Stimulated activated CD8-positive, alpha-beta memory T cell treated with anti-CD3 and anti-CD28 coated beads, Interleukin-7, amount 100 ng/mL, for 4 hours (primary cell): Measurements from ENCODE around the gene RPL21.
A peak's percentile ranks its signal among the peaks of the same experiment; 100 is the strongest.
"Not testable (repeated sequence)": the region's sequence is repeated elsewhere in the genome, so short reads cannot be mapped to it uniquely, and the experiment has no call there.

ENCODE experiments used
- DNase-seq, 2 donors: peaks; one replicate each; pipeline ENCODE4 v3.0.0-alpha.2; 2020; ENCODE audit warnings: low read depth in 2 of 2

The RPL21 gene

GRCh38 chr13:27251166-27252091, at the start of gene RPL21:
Gene RPL21 (plus strand): TSS chr13:27251558. CDS start chr13:27253777, 2,219 bp downstream.
- peak; percentile 84 to 85 for DNase-seq

- DNase-seq = no peak
Measured at GRCh38 chr13:27201661-27202060, 49.7 kb upstream of the RPL21 start.

- no peak for DNase-seq
Measured at GRCh38 chr13:27203186-27203585, 48.2 kb upstream of the RPL21 start.

GRCh38 chr13:27203854-27204253, 47.5 kb upstream of the RPL21 start:
- DNase-seq = no peak

- no peak for DNase-seq
Measured at GRCh38 chr13:27208514-27208913, 42.8 kb upstream of the RPL21 start.

- no peak for DNase-seq
Measured at GRCh38 chr13:27211271-27211670, 40.1 kb upstream of the RPL21 start.

- DNase-seq = no peak
Measured at GRCh38 chr13:27211771-27212364, 39.5 kb upstream of the RPL21 start.

GRCh38 chr13:27213386-27213785, 38.0 kb upstream of the RPL21 start:
- not testable (repeated sequence) for DNase-seq

- DNase-seq = not testable (repeated sequence)
Measured at GRCh38 chr13:27217791-27218190, 33.6 kb upstream of the RPL21 start.

- DNase-seq = not testable (repeated sequence)
Measured at GRCh38 chr13:27218861-27219260, 32.5 kb upstream of the RPL21 start.

- DNase-seq = no peak
Measured at GRCh38 chr13:27219611-27220010, 31.7 kb upstream of the RPL21 start.

- DNase-seq = not testable (repeated sequence)
Measured at GRCh38 chr13:27222100-27222499, 29.3 kb upstream of the RPL21 start.

GRCh38 chr13:27226991-27227390, 24.4 kb upstream of the RPL21 start:
- DNase-seq = no peak

GRCh38 chr13:27228131-27228530, 23.2 kb upstream of the RPL21 start:
- DNase-seq = no peak

GRCh38 chr13:27229642-27230041, 21.7 kb upstream of the RPL21 start:
- DNase-seq = no peak

GRCh38 chr13:27233964-27234363, 17.4 kb upstream of the RPL21 start:
- no peak for DNase-seq

- DNase-seq = no peak
Measured at GRCh38 chr13:27236478-27236877, 14.9 kb upstream of the RPL21 start.

- no peak for DNase-seq
Measured at GRCh38 chr13:27242702-27243101, 8.7 kb upstream of the RPL21 start.

- DNase-seq = no peak
Measured at GRCh38 chr13:27245610-27246009, 5.7 kb upstream of the RPL21 start.

GRCh38 chr13:27250833-27251165, 559 bp upstream of the RPL21 start:
- DNase-seq = no peak

GRCh38 chr13:27252467-27252866, 1.1 kb downstream of the RPL21 start:
- DNase-seq = no peak

- no peak for DNase-seq
Measured at GRCh38 chr13:27257233-27257568, 5.8 kb downstream of the RPL21 start.

- DNase-seq = no peak
Measured at GRCh38 chr13:27257648-27258253, 6.4 kb downstream of the RPL21 start.
